Stimulated activated CD4-positive, alpha-beta T cell treated with anti-CD3 and anti-CD28 coated beads, Interleukin-12 subunit alpha, Interleukin-12 subunit beta, amount 100 ng/mL, for 4 hours (primary cell): ENCODE measurements around the gene NIPSNAP2.
"Not testable (repeated sequence)": the region's sequence is repeated elsewhere in the genome, so short reads cannot be mapped to it uniquely, and the experiment has no call there.

Experiments
- DNase-seq: peaks from one replicate; pipeline ENCODE4 v3.0.0-alpha.2; 2020

The NIPSNAP2 gene

DNA sequence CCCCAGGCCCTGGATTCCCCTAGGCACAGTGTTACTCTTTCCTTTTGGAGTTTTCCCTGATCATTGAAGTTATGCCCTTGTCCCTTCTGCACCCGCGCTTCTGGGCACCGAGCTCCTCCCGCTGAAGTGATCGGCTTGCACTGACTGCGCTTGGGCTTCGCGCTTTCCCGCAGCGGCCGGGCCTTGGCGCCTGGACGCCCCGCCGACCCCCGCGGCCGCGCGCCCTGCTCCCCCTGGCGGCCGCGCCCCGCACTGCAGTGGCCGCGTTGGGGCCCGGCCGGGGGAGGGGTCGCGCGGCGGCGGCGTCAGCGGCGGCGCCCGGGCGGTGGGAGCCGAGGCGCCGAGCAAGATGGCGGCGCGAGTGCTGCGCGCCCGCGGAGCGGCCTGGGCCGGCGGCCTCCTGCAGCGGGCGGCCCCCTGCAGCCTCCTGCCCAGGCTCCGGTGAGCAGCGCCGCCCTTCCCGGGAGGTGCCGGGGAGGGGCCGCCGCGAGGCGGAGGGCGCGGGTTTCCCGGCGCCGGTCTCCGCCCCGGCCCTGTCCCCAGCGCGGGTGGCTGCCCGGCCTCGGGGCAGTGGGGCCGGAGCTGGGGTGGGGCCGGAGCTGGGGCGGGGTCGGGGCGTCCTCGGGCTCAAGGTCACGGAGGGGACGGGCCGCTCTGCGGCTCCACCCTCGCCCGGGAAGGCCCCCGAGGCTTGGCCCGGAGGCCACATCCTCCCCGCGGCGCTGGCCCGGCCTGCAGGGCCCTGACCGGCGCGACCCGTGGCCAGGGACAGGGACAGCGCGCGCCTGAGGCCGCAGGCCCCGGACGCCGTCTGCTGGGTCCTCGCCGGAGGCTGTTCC is at the start of gene NIPSNAP2:
Gene NIPSNAP2 (plus strand): TSS at position 325 of the 839 bp plus-strand sequence. CDS start 25 bp downstream, at position 350.
- DNase-seq = peak; percentile 68

DNA sequence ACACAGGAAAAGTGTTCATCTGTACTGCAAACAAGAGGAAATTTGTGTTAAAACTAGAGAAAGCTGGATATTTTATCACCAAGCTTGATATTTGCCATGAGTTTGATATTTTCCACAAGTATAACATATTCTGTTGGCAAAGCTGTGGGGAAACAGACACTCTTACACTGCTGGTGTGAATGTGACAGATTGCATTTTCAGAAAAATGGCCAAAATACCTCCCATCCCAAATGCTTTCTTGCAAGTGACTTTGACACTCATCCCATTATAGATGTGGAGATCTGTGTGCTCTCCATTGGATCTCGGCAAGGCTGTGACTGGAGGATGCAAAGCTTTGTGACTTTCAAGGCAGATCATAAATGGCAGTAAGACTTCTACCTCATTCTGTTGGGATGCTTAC is 46.6 kb upstream of the NIPSNAP2 start:
- DNase-seq = no peak

DNA sequence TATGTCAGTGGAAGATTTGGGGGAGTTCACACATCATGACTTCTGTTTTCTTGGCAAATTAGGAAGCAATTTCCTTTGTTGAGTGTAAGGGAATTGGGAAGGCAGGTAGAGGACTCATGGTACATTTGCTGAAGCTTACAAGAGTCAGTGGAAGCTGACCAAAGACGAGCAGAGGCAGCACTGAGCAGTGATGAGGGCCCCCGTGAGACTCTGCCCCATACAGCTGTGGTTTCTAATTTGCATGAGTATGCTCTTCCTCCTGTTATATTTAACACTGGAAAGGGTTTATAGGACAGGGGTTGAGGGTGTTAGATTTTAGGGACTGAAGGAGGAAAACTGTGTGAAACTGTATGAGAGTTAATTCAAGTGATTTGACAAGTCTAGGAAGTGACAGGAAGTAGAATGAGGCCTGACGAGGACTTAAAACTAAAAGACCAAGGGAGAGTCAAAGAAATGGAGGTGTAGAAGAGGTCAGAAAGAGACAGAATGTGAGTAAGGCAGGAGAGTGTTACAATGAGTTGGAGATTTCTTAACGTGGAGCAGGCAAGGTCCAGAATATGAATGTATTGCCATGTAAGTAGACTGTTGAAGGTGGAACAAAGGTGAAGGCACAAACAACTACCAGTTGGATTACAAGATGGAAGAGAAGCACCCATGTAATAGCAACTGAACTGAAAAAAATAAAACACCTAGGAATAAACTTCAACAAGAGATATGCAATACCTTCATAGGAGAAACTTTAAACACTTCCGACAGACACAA is 36.2 kb upstream of the NIPSNAP2 start:
- no peak for DNase-seq

DNA sequence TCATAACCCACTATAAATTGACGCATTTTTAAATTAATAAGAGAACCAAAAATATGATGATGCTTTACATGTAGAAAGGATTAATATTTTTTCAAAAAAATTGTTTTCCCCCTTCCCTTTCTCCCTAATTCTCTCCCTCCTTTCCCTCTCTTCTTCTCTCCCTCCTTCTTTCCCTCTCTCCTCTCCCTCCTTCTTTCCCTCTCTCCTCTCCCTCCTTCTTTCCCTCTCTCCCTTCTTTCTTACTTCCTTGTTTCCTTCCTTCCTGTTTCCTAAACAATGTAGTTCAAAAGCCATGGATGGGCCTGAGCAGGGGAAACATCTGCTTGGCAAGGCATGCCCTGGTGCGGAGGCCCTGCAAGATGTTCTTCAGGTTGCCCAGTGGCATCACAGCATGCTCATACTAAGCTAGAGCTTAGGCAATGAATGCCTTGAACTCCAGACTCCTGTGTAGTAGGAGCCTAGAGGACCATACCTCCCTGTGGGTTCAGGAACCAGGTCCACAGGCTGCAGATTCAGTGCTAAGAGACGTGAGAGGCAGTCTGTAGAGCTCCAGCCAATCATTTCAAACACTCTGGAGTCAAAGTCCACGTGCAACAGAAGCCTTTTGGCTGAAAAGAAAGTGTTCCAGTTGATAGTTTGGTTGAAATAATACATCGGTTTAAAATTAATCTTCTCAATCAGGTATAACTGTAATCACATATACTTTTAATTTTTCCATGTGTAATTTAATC is 32.8 kb upstream of the NIPSNAP2 start:
- DNase-seq = no peak

DNA sequence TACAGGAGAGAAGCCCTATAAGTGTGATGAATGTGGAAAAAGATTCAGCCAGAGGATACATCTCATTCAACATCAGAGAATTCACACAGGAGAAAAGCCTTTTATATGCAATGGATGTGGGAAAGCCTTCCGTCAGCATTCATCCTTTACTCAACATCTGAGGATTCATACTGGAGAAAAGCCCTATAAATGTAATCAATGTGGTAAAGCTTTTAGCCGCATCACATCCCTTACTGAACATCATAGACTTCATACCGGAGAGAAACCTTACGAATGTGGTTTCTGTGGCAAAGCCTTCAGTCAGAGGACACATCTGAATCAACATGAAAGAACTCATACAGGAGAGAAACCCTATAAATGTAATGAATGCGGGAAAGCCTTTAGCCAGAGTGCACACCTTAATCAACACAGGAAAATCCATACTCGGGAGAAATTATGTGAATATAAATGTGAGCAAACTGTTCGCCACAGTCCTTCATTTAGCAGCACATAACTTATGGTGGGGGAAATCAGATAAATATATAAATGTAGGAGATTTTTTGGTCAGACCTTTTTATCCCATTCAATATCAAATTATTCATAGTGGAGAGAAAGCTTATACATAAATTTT is 24.8 kb upstream of the NIPSNAP2 start:
- no peak for DNase-seq

DNA sequence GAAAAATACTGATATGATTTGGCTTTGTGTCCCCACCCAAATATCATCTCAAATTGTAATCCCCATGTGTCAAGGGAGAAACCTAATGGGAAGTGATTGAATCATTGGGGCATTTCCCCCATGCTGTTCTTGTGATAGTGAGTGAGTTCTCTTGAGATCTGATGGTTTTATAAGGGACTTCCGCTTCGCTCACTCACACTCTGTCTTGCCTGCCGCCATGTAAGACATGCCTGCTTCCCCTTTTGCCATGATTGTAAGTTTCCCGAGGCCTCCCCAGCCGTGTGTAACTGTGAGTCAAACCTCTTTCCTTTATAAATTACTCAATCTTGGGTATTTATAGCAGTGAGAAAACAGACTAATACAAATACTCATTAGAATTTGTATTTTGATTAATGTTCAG is 17.8 kb upstream of the NIPSNAP2 start:
- no peak for DNase-seq

DNA sequence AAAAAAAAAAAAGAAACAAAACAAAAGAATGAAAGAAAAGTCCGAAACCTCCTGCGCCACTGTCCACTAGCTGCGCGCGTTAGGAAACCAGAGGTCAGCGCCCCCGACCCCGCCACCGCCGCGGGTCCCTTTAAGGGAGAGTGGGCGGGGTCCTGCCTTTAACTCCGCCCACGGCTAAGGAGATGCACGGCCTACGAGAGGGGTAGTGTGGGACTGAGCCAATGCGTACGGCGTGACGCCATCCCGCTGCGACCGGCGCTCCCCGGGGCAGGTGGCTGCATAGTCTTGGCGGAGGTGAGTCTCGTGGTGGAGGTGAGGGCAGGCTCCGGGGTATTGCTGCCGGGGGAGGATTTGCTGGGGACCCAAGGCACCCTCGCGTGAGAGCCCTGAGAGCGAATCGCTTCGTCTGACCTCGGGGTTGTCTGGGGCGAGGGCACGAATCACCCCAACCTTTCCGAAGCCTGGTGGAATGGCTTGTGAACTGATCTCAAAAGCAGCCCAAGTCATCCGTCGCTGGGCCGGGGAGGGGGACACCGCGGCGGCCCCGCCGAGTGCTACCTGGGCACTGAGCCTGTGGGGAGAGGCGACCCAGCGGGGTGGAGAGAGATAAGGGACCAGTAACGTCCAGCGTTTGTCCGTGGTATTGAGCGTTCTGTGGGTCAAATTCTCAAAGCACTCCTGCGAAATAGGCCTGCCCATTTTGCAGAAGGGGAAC is 12.6 kb upstream of the NIPSNAP2 start, which contains the start of gene MRPS17:
Gene MRPS17 (plus strand): TSS at position 241 of the 715 bp plus-strand sequence. CDS start 1,319 bp downstream, outside the sequence.
- peak; percentile 88 for DNase-seq

DNA sequence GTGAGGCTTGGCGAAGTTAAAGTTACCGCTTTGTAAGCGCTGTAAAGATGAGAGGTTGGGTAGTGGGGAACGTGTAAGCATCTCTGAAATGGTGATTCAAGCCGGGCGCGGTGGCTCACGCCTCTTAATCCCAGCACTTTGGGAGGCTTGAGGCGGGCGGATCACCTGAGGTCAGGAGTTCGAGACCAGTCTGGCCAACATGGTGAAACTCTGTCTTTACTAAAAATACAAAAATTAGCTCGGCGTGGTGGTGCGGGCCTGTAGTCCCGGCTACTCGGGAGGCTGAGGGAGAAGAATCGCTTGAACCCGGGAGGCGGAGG is 12.1 kb upstream of the NIPSNAP2 start:
- DNase-seq = not testable (repeated sequence)

DNA sequence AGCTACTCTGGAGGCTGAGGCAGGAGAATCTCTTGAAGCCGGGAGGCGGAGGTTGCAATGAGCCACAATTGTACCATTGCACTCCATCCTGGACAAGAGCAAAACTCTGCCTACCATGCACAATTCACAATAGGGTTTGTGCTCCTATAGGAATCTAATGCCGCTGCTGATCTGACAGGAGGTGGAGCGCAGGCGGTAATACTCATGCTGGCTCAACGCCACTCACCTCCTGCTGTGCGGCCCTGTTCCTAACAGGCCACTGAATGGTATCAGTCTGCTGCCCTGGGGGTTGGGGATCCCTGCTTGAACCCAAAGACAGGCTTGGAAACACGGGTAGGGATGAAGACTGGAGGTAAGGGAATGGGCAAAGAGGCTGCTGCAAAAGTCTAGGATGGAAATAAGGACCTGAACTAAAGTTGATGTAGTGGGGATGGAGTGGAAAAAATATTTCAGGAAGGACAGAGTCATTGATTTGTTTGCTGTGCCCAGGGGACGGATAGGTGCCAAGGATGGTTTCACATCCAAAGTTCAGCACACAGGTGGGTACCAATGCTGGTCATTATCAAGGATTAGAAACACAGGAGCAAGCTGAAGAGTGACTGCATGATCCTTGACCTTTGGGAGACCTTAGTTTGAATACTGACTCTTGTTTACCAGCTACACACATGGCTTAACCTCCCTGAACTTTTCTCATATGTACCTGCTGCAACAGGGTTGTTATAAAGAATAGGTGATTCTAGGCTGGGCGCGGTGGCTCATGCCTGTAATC is 10.5 kb upstream of the NIPSNAP2 start:
- no peak for DNase-seq

DNA sequence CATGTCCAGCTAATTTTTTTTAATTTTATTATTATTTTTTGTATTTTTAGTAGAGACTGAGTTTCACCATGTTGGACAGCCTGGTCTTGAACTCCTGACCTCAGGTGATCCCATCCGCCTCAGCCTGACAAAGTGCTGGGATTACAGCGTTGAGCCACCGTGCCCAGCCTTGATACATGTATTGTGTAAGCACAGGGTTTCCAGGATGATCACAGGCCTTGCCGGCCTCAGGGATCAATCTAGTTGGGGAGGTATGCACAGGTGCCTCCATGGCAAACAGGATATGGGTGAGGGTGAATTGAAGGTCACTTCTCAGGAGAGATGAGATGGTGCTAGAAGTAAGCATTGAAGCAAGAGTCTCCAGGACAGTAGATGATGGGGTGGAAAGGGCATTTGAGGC is 7.2 kb upstream of the NIPSNAP2 start:
- DNase-seq = no peak

DNA sequence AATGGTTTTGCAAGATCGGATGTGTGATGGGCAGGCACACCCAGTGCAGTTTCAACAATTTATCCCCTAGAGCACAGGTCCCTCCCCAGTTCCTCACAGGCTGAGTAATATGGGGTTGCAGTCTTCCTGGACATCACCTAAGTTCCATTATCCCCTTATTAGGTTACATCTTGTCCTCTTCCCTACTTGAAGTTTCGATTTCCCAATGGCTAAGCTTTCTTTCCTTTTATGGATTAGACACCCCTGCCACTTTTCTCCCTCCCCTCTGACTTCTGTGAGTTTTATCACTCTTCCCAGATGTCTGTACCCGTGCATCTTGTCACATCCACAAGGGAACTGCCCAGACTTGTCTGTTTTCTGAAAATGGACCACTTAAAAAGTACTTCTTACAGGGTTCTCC is 2.4 kb upstream of the NIPSNAP2 start:
- no peak for DNase-seq

DNA sequence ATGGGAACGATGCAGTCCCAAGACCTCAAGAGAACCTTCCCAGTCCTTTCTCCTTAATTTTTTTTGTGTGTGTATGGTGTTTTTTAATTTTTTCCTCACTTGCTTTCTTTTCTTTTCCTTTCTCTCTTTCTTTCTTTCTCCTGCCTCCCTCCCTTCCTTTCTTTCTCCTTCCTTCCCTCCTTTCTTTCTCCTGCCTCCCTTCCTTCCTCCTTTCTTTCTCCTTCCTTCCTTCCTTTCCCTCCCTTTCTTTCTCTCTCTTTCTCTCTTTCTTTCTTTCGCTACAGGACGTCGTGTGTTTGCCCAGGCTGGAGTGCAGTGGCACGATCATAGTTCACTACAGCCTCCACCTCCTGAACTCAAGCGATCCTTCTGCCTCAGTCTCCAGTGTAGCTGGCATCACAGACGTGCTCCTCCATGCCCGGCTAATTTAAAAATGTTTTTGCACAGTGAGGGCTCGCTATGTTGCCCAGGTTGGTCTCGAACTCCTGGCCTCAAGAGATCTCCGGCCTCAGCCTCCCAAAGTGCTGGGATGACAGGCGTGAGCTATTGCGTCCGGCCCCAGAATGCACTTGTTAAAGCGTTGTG is 709 bp upstream of the NIPSNAP2 start:
- no peak for DNase-seq

DNA sequence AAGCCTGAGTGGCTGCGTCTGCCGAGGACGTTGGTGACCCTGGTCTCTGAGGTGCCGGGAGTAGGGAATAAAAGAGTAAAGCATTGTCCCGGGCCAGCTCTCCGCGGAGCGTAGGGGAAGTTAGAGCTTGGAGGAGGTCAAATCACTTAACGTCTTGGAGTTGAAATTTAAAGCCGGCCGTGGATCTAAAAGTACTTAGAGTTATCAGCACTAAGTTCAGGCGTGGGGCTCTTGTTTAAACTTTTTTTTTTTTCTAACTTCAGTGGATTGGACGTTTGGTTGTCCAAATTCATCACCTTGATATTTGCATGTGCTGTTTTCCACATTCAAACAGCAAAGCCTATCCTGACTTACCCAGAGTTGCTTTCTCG is 700 bp downstream of the NIPSNAP2 start:
- no peak for DNase-seq

DNA sequence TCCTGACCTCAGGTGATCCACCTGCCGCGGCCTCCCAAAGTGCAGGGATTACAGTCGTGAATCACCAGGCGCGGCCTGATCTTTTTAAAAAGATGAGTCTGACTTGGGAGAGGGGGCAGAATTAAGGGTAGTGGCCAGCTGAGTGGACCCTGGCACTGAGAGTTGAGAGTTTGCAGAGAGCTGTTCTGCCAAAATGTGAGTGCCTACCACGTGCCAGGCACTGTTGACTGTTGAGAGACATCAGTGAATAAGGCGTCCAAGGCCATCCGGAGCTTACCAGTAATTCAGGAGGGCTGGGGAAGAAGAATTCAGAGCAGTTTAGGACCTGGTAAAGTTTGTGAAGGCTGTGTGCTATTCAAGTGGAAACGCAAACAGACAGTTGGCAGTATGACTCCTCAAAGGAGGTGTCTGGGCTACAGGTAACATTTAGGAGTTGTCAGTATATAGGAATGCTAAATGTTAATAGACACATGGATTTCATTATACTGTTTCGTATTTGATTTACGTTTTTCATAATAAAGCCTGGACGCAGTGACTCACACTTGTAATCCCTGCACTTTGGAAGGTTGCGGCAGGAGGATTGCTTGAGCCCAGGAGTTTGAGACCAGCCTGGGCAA is 1.5 kb downstream of the NIPSNAP2 start:
- DNase-seq = no peak

DNA sequence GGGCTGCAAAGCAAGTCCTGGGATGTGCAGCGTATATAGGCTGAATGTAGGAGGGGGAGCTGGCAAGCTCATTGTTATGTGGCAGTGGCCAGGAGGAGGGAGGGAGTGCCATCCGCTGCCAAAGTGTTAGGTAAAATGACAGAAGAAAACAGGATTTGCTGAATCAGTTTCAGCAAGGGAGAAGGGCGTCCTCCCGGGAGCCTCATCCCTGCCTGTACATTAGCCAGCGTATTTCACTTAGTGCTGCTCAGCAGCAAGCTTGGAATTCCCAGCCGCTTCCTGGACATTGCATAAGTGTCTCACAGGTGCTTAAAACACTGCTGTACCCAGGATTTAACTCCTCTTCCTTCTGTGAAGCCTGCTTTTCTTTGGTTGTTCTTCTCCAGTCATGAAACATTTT is 2.5 kb downstream of the NIPSNAP2 start:
- no peak for DNase-seq

DNA sequence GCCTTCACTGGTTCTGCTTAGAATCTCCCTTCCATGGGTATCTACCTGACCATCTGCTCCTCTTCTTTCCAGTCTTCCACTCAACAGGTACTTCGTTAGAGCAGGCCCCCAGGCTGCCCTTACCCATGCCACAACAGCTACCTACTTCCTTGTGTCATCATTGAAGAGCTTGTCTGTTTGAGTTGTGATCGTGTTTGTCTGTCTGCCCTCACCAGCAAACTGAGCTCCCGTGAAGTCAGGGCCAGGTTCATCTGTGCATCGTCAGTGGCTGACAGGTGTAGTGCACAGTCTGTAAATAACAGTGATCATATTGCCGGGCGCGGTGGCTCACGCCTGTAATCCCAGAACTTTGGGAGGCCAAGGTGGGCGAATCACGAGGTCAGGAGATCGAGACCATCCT is 5.0 kb downstream of the NIPSNAP2 start:
- DNase-seq = no peak

DNA sequence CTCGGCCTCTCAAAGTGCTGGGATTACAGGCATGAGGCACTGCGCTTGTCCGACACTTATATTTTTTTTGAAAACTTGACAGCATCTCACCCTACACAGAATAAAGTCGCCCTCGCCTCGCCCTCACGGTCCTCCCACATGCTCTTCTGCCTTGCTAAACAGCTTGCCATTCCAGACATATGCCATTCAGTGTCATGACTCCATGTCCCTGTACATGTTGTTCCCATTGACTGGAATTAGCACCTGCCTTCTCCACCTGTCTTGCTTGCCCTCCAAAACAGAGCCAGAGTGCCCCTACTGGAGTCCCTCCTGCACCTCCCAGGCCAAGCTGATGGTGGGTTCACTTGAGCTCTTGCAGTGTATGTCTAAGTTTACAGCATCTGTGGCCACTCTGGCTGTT is 6.2 kb downstream of the NIPSNAP2 start:
- no peak for DNase-seq

DNA sequence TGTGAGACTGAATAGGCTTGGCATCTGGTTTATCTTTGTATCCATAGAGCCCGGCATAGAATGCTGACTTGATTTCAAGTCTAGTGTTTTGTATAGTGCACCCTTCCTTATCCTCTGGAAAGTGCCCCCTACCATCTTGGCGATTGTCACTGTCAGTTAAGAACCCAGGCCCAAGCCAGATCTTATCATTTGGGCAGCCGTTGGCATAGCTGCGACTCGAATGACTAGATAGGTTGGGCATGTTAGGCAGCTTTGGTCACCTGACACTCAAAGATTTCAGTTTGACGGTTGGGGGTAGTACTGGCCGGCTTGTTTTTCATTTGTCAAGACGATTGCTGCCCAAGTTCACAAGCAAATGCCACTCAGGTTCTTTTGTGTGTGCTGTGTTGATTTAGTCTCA is 6.6 kb downstream of the NIPSNAP2 start:
- no peak for DNase-seq

DNA sequence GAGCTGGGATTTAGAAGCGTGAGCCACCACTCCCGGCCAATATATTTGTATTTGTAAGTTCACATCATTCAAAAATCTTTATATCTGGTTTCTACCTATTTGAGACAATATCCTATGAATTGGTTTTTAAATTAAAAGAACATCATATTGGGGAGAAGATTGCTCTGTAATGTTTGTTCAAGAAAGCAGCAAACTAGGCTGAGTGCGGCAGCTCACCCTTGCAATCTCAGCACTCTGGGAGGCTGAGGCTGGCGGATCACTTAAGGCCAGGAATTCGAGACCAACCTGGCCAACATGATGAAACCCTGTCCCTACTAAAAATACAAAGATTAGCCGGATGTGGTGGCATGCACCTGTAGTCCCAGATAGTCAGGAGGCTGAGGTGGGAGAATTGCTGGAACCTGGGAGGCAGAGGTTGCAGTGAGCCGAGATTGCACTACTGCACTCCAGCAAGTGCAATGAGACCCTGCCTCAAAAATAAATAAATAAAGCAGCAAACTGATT is 9.4 kb downstream of the NIPSNAP2 start:
- DNase-seq = no peak

DNA sequence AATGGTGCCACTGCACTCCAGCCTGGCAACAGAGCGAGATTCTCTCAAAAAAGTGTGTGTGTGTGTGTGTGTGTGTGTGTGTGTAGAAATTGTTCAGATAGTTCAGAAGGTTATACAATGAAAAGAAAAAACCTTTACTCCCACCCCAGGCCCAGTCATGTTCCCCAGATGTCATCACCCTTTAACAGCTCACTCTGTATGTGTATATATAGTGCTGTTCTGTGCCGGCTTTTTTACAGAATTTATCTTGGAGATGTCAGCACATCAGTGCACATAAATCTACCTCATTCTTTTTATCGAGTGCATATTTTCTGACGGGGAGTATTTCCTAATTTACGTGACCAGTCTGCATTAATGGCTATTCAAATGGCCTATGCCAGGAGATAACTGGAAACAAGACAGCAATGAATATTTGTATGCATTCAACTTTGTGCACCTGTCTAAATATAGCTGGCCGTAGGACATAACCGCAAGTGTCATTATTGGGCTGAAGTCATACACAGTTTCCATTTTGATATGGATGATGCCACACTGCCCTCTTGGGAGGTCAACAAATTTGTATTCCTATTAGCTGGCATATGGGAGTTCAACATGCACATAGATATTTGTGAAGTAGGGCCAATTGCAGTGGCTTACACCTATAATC is 11.7 kb downstream of the NIPSNAP2 start:
- no peak for DNase-seq
